OCI-LY7 (cell line): ENCODE results near the gene COPE.

Experiments
- CTCF ChIP-seq: fragments of 200-600 bp; sonication (generic); conservative IDR thresholded peaks from 2 replicates; pipeline ENCODE4 v1.5.1; 2014; ENCODE audit warnings: mild to moderate bottlenecking, antibody characterized with exemption, low read length, moderate library complexity, mixed read lengths
- EZH2phosphoT487 ChIP-seq: fragments of 200-600 bp; sonication (generic); IDR thresholded peaks from 2 replicates; pipeline ENCODE4 v1.6.1; 2018; ENCODE audit warnings: low read depth, borderline replicate concordance, mild to moderate bottlenecking, mixed run types, antibody characterized with exemption, low read length, moderate library complexity, mixed read lengths

GRCh38 chr19:18899624-18900560 is 19.3 kb downstream of the COPE start:
- TF ChIP-seq CTCF (no peak), EZH2phosphoT487 (no peak)
